ENCODE measurements around the gene RPL15.

Gene RPL15

GRCh38 chr3:23949784-23950183, 32.9 kb downstream of the RPL15 start:
- no peaks in the 10 kb centered on the region for H3K36me3 ChIP-seq
- DNase-seq = no peak
- TF ChIP-seq CTCF (IDR thresholded peaks at IDR 0.05; ENCODE audit: low read depth, low read length) = no peak
- H3K27me3 ChIP-seq = no peaks in the 10 kb centered on the region
- no peak overlapping the region for H3K4me3 ChIP-seq (ENCODE audit: low read depth, low read length)
- H3K9me3 ChIP-seq = no peaks in the 10 kb centered on the region
- H3K4me1 ChIP-seq = no peaks in the 10 kb centered on the region

GRCh38 chr3:23950293-23950692, 33.4 kb downstream of the RPL15 start:
- DNase-seq = no peak
- no peak overlapping the region for H3K4me3 ChIP-seq (ENCODE audit: low read depth, low read length)
- no peak for TF ChIP-seq CTCF (IDR thresholded peaks at IDR 0.05; ENCODE audit: low read depth, low read length)
- no peaks in the 10 kb centered on the region for H3K36me3 ChIP-seq
- no peaks in the 10 kb centered on the region for H3K4me1 ChIP-seq
- no peaks in the 10 kb centered on the region for H3K9me3 ChIP-seq
- no peaks in the 10 kb centered on the region for H3K27me3 ChIP-seq

- DNase-seq = no peak
- Histone ChIP-seq H3K9me3 (no peaks in the 10 kb centered on the region), H3K4me1 (no peaks in the 10 kb centered on the region), H3K36me3 (no peaks in the 10 kb centered on the region), H3K27me3 (no peaks in the 10 kb centered on the region), H3K4me3 (ENCODE audit: low read depth, low read length) (no peak overlapping the region)
- no peak for TF ChIP-seq CTCF (IDR thresholded peaks at IDR 0.05; ENCODE audit: low read depth, low read length)
Measured at GRCh38 chr3:23952646-23953045, 35.7 kb downstream of the RPL15 start.

GRCh38 chr3:23953523-23953922, 36.6 kb downstream of the RPL15 start:
- Histone ChIP-seq H3K4me3 (ENCODE audit: low read depth, low read length) (no peak overlapping the region), H3K9me3 (no peaks in the 10 kb centered on the region), H3K36me3 (no peaks in the 10 kb centered on the region), H3K27me3 (no peaks in the 10 kb centered on the region), H3K4me1 (no peaks in the 10 kb centered on the region)
- DNase-seq = no peak
- no peak for TF ChIP-seq CTCF (IDR thresholded peaks at IDR 0.05; ENCODE audit: low read depth, low read length)

GRCh38 chr3:23954144-23954543, 37.2 kb downstream of the RPL15 start:
- H3K4me3 ChIP-seq (ENCODE audit: low read depth, low read length) = no peak overlapping the region

GRCh38 chr3:23956701-23957100, 39.8 kb downstream of the RPL15 start:
- no peaks in the 10 kb centered on the region for H3K9me3 ChIP-seq
- no peaks in the 10 kb centered on the region for H3K27me3 ChIP-seq
- TF ChIP-seq CTCF (IDR thresholded peaks at IDR 0.05; ENCODE audit: low read depth, low read length) = no peak
- DNase-seq = no peak
- H3K4me3 ChIP-seq (ENCODE audit: low read depth, low read length) = no peak overlapping the region
- no peaks in the 10 kb centered on the region for H3K36me3 ChIP-seq
- H3K4me1 ChIP-seq = no peaks in the 10 kb centered on the region

More at GRCh38 chr3:23954144-23954543, 37.2 kb downstream of the RPL15 start:
- Histone ChIP-seq H3K9me3 (no peaks in the 10 kb centered on the region), H3K36me3 (no peaks in the 10 kb centered on the region), H3K27me3 (no peaks in the 10 kb centered on the region), H3K4me1 (no peaks in the 10 kb centered on the region)
- DNase-seq = no peak
- no peak for TF ChIP-seq CTCF (IDR thresholded peaks at IDR 0.05; ENCODE audit: low read depth, low read length)

Measured in BE2C (cell line).